Activated T-helper 1 cell treated with Interleukin-2 at 50 U/mL for 16 hours (primary cell): ENCODE results near the gene NFIA.

Experiments used
- DNase-seq: peaks from one replicate; pipeline ENCODE4 v3.0.0-alpha.2; 2020; ENCODE audit warnings: low read depth

The NFIA gene

DNA sequence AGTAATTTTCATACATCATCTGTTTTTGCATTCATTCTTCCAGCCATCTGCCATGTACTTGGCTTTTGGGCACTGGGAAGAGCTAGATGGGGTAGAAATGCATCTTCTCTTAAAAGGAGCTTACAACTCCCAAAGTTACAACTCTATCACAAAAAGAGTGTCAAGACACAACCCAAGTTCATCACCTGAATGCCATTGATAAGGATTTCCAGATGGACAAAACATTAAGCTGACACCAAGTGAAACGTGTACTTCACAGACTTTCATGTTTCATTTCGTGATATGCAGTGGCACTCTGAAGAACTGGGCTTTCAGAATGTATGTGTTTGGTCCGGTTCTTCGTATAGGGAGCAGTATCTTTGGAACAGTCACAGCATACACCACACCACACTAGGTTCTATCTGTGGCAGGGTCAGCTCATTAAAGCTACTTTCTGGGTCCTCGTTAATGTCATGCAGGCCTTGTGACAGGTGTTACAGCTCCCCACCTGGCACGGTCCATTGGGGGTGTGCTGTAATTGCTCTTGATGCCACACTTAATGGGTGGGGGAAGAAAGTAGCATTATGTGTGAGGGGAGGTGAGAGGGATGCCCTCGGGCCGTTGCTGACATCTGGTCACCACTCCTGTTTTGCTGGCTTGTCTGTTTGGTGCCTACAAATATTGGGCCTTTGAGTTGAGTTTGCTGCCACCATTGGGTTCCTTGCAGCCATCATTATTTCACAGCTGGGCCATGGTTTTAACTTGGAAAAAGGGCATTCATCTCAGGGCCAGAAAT lies 164.9 kb downstream of the NFIA start:
- DNase-seq = no peak

DNA sequence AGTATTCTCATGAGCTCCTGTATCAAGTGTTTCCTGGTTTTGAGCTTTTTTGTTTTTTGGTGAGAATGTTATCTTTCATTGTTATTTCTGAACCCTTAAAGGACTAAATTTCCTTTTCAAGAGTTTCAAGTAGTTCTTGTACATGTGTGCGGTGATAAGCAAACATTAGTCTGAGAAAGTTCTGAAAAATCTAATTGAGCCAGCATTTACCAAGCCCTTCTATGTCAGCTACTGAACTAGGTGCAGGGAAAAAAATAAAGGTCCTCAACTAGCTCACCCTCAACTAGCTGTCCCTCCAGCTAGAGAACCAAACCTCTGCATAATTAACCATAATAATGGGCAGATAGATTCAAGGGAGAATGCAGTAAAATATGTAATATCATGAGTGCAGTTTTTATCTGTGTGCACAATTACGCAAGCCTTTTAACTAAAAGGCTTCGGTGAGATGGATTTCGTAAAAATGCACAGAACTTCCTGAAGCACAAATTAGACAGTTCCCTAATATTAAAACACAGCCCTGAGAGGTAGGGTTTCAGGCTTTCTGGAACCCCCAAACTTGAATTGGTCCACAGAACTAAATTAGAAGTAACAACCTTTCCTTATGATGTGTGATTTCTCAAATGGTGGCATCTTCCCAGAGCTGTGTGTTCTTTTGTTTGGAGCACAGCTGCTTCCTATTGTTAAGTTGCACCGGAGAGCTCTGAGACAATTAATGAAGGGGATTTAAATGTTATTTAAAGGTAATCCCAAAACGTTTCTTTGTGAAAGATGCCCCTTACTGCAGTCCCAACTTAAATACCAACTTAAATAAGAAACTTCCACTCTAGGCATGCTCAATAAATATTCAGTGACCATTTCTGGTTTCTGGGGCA lies 165.8 kb downstream of the NFIA start:
- no peak for DNase-seq

DNA sequence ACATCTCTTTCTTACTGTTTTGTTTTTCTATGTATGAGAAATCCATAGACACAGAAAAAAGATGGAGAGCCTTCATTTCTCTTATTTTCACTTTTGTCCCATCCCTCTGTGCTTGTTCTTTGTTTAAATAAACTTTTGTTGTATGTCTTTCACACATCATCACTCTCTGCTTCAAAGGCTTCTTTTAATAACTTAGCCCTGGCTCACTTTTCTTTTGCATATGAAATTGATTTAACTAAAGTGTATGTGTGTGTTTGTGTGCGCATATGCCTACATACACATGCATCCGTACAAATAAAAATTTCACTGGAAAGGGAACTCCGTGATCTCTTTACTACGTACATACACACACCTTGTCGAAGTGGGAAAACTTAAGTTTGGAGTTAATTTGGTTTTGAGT lies 168.6 kb downstream of the NFIA start:
- DNase-seq = no peak

DNA sequence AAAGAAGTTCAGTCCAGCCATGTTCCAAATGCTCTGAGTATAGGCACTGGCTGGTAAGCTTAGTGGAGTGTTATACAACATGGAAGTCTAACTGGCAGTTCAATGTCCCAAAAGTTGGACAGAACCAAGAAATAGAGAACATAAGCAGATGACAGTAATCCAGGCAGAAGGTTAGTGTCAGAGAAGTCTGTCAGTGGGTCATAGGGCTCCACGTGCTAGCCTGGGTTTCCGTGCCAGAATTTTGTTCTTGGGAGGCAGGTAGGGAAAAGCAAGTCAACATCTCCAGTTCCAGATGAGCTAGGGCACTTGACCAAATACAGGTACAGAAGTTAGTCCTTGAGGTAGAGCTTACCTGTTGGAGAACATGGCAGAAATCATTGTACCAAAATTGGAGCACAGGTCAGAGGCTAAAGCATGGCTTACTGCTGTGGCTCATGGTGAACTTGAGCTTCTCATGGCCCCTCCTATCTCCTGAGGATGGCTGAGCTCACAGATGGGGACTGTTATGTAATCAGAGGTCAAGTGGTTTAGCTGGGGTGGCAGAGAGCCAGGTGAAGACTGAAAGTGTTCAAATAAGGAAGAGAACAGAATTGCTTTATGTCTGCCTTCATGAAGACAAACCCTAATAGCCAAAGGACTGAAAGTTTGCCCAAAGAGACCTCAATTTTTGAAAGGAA lies 170.8 kb downstream of the NFIA start:
- no peak for DNase-seq

DNA sequence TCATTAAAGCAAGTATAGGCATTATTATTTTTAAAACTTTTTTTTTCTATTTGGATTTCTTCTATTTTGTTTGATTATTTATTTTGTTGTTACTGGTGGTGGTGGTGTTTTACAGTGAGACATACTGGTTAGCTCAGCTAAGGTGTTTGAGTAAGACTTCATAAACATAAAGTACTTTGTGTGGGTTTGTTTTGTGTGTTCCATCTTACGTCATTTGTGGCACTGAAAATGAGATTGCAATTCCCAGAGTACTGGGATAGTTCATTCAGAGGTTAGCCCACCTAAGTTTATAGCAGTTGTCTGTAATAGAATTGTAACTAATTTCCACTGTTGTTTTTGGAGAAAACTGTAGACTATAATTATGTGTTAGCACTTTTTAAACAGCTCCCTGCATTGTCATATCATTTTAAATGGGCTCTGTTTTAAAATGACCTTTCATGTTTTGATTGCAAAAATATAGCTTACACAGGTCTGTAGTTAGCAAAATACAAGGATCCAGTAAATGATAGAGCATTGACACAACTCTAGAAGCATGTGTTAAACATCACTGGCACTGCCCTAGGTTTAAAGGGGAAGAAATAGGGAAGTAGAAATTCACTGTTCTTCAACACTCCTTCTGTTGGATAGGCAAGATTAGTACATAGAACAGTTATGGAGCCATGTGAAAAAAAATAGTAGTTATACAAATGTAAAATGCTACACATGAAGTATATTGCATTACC lies 171.7 kb downstream of the NFIA start:
- DNase-seq = no peak

DNA sequence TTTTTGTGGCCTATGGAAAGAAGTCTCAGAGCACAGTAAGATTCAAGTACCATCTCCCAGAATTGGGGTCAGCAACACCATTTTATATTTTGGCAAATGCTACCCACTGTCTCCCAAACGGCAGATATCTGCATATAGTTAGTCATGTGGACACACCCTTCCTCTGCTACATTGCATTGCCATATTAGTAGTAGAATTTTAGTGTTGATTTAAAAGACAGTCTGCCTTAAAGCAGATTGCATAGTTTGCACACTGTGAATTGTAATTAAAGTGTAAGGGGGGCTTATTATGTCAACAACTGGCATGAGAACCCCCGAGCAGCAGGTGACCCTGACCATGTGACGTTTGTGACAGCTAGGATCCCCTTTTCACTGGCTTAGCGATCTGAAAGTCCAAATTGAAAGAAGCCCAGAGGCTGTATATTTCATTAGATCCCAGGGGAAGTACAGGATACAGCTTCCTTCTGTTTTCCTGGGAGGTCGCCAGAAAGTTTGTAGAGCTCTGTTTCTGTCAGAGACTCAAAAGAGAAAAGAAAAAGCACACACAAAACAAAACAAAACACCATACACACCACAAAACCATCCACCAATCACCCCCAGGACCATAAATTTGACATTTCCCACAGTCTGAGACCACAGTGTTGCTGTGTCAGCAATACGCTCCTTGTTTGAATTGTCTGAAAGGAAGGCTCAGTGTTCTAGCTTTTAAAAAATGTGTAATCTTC lies 172.4 kb downstream of the NFIA start:
- DNase-seq = no peak

DNA sequence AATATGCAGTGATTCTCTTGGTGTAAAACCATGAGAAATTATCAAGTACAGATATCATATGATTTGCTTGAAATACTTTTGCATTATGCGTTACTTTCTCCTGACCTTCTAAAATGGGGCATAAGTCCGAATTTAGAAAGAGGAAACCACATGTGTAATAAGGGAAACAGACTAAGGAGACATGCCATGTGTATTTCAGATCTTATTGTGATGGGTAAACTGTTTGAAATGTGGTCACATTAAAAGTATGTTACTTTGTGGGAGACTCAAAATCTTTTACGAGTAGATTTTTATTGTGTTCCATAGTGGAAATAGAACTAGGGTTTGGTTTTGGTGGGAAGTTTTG lies 173.0 kb downstream of the NFIA start:
- DNase-seq = no peak

DNA sequence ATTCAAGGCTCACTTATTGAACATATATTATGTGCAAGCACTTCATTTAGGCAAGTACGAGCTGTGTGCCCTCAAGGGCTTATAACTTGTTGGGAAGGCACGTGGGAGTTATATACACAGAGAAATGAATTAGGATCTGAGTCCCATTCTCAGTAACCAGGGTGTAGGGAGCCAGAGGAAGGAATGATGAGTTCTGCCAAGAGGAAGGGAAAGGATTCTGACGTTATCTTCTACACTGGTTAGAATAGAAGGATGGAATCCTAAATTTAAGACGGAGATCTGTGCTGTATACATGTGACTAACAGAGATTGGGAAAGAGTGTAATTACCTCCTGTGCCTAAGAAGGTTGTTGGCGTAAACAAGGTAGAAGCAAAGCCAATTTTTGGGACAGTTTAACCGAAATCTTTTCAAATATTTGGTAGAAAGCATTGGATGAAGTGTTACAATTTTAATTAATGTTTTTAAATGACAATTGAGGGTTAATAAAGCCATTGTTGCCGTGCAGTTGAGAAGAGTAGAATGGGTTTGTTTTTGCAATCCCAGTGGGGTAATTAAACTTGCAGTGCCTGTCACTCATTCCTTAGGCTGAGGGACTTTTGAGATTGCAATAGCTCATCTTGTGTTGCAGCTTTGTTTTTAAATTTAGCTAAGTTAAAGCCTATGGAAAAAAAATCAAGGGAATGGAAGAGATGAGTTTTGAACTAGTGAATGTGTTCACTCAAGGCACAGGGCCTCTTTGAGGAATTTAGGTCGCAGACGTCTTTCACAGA lies 177.2 kb downstream of the NFIA start:
- DNase-seq = no peak

DNA sequence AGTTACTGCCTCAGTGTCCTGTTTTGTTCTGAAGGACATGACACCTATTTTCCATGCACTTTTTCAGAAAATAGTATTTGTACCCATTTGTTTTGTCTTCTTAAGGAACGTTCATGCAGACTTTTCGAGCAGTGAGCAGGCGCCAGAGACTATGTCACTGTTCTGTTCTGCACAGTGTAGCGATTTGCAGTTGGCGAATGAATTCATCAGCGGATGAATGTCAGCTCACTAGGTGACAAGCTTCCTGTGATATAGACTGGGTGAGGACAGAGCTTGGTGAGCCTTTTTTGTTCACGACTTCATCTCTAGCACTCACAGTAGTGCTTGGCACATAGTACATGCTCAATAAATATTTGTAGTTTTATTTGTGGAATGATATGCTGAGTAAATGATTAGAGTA lies 177.8 kb downstream of the NFIA start:
- no peak for DNase-seq

DNA sequence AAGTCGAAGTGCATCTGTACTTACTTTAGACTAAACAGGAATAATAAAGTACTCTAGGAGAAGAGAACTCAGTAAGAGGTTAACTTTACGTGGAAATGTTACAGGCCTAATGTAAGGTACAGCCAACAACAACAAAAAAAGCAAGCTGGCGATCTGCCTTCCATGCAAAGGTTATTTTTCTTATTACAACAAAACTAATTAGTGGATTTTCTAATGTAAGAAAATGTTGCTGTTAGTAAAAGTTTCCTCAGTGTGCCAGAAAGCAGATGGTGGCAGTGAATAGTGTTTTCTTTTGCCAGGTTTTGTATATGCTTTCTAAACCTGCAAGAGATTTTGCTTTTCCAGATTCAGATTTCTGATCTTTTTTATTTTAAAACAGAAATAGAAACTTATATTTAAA lies 179.2 kb downstream of the NFIA start:
- DNase-seq = no peak

DNA sequence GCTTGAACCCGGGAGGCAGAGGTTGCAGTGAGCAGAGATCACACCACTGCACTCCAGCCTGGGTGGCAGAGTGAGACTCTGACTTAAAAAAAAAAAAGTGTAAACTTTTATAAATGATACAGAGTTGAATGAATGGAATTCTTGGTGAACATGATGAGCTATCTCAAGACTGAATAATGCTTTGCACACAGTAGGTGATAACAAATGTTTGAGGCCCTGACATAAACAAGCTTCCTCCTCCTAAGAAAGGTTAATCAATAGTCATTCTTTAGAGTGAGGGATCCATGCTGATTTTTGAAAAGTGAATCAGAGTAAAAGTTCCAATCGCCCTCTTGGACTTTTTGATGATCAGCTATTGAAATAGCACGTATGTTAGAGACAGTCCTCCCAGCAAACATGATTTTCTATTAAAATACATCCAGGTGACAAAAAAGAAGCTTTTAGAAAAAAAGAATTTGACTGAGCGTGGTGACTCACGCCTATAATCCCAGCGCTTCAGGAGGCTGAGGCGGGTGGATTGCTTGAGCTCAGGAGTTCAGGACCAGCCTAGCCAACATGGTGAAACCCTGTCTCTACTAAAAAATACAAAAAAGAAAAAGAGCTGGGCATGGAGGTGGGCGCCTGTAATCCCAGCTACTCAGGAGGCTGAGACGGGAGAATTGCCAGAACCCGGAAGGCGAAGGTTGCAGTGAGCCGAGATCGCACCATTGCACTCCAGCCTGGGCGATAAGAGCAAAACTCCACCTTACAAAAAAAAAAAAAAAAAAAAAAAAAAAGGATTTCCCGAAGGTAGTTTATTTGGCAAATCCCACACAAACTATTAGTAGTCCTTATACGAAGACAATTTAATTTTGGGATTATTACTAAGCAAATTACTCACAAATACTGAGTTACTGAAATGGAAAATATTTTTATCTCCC lies 181.8 kb downstream of the NFIA start:
- no peak for DNase-seq

DNA sequence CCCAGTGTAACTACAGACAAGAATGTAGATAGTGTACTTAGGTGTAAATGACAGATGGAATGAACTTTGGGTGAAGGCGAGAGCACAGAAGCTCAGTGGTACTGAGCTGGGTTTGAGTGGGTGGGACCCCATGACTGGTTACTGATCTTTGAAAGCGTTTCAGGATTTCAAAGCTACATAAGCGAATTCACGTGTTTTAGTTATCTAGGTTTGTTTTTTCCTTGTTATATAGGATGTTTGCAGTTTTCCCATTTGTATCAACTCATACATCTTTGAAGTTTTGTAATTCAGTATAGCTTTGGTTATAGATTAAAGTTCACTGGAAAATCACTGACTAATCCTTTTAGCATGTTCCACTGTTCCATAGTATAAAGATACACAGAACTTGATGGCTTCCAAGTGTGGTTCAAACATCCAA lies 182.5 kb downstream of the NFIA start:
- DNase-seq = no peak

DNA sequence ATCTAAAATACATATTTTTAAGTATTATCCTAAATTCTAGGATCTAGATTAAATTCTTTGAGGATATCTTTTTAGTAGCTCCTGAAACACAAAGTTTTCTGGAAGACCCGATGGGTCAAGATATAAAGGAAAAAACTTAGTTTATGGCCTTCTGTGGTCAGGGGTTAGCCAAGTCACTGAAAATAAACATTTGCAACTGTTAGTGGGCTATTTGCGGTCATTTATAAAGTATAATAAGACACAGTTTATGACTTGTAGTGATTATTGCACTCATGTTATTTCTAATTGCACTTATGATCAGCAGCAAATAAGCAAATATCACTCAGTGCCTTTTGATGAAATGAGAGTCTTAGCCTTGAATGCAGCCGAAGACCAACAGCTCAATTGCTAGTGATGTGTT lies 183.3 kb downstream of the NFIA start:
- DNase-seq = no peak

DNA sequence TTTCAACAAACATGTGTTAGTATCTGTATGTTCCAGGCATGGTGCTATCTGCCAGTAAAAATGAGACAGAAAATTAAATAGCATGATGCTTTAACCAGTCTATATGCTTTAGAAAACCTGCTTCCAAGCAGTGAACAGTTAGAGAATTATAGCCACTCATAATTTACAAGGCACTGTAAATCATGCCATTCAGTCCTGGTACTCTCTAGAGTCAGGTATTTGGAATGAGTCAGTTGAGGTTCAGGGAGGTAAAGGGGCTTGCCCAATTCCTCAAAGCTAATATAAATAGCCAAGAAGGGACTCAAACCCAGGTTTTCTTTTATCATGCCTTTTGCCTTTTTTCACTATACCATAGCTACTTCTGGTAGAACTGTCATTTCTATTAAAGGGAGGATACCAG lies 184.4 kb downstream of the NFIA start:
- DNase-seq = no peak

DNA sequence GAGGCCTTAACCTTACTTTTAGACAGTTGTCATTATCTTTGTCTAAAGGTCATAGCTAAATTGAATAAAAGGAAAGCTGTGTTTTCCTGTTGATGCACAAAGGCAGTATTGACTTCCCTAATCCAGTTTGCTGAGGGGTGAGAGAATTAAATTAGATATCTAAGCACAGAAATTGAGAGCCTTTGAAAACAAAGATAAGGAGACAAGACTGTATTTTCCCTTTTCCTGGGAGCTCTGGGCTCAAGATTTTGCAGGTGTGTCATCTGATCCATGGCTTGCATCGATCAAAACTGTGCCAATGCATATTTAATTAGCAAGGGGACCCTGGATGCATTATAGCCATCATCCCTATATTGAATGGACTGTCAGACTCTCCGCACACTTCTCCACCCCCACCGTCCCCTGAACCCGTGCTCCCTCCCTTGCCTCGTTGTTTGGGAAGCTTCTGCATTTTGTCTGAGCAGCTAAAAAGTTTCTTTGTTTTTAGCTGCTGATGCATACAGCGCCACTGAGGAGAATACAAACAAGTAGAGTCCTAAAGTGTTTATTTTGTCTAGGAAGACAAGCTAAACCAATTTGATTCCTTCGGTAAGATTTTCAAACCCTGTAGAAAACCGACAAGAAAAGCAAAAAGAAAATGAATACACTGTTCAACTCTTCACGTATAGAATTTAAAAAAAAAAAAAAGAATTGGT lies 186.3 kb downstream of the NFIA start:
- no peak for DNase-seq

DNA sequence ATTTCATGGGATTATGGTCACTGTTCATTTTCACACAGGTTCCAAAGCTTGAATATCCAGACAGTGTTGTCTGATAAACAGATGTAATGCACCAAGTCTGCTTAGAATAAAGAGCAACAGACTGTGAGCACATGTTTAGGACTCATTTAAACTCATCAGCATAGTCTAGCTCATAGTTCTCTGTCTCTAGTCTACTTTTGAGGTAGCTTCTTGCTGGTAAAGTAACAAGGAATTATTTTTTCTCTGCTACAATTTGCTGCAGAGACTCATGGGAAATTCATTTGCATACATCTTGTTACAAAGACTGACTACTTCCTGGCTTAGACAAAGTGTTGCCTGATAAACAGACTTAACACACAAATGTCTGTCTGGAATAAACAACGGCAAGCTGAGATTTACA lies 187.2 kb downstream of the NFIA start:
- no peak for DNase-seq

DNA sequence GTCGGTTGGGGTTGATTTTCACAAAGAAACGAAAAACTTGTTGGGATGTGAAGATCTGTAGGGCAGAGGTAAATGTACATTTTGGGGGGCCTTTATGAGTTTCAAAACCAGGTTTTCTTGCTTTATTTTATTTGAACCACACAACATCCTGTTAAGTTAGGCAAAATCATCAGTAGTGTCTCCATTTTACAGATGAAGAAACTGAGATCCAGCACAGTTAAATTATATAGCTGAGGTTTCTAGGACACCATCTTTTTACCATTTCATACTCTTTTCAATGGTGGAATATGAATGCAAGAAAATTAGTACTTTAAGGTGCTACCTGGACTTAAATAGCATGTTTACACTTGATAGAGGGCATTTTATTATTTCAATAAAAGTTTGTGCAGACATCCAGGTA lies 187.7 kb downstream of the NFIA start:
- no peak for DNase-seq

DNA sequence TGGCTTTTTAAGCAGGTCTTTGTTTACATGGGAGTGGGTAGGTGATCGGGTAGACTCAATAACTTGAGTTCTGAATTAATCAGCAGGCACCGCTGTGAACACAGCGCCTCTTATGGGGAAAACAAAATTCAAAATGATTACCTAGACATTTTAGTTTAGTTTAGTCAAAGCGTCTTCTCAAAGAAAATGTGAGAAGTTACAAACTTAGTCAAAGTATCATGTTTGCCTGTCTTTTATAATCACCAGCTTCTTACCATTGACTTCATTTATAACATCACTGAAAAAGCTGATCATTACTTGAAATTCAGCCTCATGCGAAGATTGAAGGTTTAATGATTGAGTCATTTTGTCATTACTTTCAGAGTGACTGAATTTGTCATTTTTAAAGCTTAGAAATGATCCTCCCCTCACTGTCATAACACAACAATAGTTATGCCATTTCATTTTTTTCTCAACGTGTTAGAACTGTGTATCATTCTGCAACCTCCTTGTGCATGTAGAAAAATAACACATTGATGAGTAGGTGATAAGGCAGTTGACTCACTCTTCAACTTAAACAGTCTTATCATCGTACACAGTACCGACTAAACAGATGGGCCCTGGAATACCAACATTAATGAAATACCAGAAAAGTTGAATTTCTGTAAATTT lies 188.5 kb downstream of the NFIA start:
- no peak for DNase-seq

DNA sequence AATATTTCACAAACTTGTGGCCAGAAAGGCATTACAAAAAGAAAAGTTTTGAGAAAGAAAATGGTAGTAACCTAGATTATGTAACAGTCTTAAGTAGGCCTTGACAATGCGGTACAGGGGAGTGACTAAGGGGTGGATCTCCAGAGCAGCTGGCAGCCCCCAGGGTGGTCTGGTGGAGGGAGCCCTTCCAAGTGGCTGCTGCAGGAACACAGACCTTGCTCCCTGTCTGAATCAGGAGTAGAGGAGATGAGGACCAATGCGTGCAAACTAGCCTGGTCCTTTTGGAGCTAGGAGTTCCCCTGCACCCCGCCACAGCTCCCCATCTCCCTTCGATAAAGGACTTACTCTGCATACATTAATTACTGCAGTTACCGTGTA lies 189.0 kb downstream of the NFIA start:
- no peak for DNase-seq
